ENCODE results near the gene STAP2.
"Not testable (repeated sequence)": the region's sequence is repeated elsewhere in the genome, so short reads cannot be mapped to it uniquely, and the experiment has no call there.

STAP2 gene

DNA sequence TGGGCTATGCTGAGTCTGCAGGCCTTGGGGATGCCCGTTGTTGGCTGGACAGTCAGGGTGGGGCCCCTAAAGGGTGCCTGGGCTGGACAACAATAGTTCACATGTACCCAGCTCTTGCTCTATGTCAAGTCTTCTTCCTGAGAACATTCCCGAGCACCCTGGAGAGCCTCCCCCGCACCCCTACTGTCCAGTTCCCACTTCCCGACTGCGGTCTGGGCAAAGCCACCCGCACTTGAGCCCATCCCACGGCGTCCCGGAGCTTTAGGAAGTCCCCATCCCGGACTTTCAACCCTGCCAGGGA, 3.6 kb upstream of the STAP2 start:
- H3K36me3 ChIP-seq (ENCODE audit: control insufficient read depth, insufficient read depth, low read length) = no peaks in the 10 kb centered on the region; the same call in none of the 2 replicates
- TF ChIP-seq, protein P1, sequence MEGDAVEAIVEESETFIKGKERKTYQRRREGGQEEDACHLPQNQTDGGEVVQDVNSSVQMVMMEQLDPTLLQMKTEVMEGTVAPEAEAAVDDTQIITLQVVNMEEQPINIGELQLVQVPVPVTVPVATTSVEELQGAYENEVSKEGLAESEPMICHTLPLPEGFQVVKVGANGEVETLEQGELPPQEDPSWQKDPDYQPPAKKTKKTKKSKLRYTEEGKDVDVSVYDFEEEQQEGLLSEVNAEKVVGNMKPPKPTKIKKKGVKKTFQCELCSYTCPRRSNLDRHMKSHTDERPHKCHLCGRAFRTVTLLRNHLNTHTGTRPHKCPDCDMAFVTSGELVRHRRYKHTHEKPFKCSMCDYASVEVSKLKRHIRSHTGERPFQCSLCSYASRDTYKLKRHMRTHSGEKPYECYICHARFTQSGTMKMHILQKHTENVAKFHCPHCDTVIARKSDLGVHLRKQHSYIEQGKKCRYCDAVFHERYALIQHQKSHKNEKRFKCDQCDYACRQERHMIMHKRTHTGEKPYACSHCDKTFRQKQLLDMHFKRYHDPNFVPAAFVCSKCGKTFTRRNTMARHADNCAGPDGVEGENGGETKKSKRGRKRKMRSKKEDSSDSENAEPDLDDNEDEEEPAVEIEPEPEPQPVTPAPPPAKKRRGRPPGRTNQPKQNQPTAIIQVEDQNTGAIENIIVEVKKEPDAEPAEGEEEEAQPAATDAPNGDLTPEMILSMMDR (IDR thresholded peaks at IDR 0.05; ENCODE audit: insufficient read depth, low read length, poor library complexity, severe bottlenecking) = no peak
- no peaks in the 10 kb centered on the region for H3K27me3 ChIP-seq (replicated peaks; ENCODE audit: control insufficient read depth, insufficient read depth, low read length)
- no peak for DNase-seq (ENCODE audit: extremely low read depth, insufficient read length)
- peak overlapping the region; percentile 67 for H3K4me3 ChIP-seq (replicated peaks; ENCODE audit: low read depth, low read length)

DNA sequence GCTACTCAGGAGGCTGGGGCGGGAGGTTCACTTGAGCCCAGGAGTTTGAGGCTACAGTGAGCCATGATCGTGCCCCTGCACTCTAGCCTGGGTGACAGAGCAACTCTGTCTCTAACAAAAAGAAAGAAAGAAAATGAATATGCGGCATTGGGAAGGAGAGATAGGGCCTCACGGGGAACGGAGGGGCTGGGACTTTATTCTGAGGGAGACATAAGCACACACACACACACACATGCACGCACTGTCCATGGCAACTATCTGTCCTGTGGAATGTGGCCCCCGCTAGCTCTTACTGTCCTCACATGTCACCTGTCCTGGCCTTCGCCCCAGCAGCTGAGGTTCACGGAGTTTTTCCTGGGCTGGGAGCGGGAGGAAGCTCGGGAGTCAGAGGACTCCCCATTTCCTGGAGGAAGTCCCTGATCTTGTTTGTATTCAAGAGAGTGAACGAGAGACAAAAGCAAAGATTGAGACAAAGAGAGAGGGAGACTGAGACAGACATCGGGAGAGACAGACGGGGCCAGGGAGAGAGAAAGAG, 654 bp downstream of the STAP2 start:
- Histone ChIP-seq H3K27me3 (replicated peaks; ENCODE audit: control insufficient read depth, insufficient read depth, low read length) (no peaks in the 10 kb centered on the region), H3K4me3 (replicated peaks; ENCODE audit: low read depth, low read length) (peak overlapping the region; percentile 61), H3K36me3 (ENCODE audit: control insufficient read depth, insufficient read depth, low read length) (no peaks in the 10 kb centered on the region)
- TF ChIP-seq, protein P1 (IDR thresholded peaks at IDR 0.05; ENCODE audit: insufficient read depth, low read length, poor library complexity, severe bottlenecking) = no peak
- no peak for DNase-seq (ENCODE audit: extremely low read depth, insufficient read length)

DNA sequence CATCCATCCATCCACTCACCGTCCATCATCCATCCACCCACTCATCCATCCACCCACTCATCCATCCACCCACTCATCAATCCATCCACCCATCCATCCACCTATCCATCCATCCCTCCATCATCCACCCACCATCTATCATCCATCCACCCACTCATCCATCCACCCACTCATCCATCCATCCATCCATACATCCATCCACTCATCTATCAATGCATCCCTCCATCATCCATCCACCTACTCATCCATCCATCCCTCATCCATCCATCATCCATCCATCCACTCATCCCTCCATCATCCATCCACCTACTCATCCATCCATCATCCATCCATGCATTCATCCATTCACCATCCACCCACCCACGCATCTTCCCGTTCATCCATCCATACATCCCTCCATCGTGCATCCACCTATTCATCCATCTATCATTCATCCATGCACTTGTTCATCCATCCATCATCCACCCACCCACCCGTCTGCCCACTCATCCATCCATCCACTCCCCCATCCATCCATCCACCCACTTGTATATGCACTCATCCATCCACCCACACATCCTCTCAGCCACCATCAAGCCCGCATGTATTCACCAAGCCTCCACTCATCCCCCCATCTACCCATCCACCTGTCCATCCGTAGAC, 3.6 kb downstream of the STAP2 start:
- Histone ChIP-seq H3K4me3 (replicated peaks; ENCODE audit: low read depth, low read length) (no peak overlapping the region), H3K27me3 (replicated peaks; ENCODE audit: control insufficient read depth, insufficient read depth, low read length) (no peaks in the 10 kb centered on the region), H3K36me3 (ENCODE audit: control insufficient read depth, insufficient read depth, low read length) (no peaks in the 10 kb centered on the region)
- no peak for DNase-seq (ENCODE audit: extremely low read depth, insufficient read length)
- TF ChIP-seq, protein P1 (IDR thresholded peaks at IDR 0.05; ENCODE audit: insufficient read depth, low read length, poor library complexity, severe bottlenecking) = no peak

DNA sequence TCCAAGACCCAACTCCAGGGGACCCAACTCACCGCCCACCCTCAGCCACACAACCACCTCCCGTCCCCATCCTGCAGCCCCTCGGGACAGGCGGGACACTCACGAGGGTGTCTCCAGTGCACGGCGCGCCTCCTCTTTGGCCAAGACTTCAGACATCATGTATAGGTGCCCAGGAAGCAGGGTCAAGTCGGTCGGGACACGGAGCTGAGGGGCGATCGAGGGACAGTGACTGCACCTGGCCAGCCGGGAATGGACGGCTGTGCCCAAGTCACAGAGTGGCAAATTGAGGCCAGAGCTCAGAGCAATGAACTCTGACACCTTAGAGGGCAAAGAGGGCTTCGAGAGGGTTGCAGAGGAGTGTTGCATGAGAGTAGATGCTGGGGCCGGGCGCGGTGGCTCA, 8.8 kb downstream of the STAP2 start:
- TF ChIP-seq, protein P1 (IDR thresholded peaks at IDR 0.05; ENCODE audit: insufficient read depth, low read length, poor library complexity, severe bottlenecking) = no peak
- H3K27me3 ChIP-seq (replicated peaks; ENCODE audit: control insufficient read depth, insufficient read depth, low read length) = no peaks in the 10 kb centered on the region
- H3K36me3 ChIP-seq (ENCODE audit: control insufficient read depth, insufficient read depth, low read length) = no peaks in the 10 kb centered on the region
- no peak overlapping the region for H3K4me3 ChIP-seq (replicated peaks; ENCODE audit: low read depth, low read length)
- DNase-seq (ENCODE audit: extremely low read depth, insufficient read length) = no peak

DNA sequence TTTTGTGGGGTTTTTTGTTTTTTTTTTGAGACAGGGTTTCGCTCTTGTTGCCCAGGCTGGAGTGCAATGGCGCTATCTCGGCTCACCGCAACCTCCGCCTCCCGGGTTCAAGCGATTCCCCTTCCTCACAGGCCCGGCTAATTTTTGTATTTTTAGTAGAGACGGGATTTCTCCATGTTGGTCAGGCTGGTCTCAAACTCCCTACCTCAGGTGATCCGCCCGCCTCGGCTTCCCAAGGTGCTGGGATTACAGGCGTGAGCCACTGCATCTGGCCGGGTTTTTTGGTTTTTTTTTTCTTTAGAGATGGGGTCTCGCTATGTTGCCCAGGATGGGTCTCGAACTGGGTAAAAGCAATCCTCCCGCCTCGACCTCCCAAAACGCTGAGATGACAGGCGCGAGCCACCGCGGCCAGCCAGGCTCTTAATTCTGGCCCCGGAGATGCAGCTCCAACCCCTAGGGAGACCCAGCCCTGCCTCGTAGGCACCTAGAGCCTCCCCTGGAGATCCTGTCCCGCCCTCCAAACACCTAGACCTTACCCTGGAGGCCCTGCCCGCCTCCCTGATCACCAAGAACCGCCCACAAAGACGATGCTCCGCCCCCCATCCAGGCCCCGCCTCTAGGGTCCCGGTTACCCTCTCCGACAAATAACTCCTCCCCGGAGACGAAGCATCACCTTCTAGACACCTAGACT, 9.5 kb downstream of the STAP2 start:
- not testable (repeated sequence) for H3K36me3 ChIP-seq (ENCODE audit: control insufficient read depth, insufficient read depth, low read length); H3K27me3 ChIP-seq (replicated peaks; ENCODE audit: control insufficient read depth, insufficient read depth, low read length)
- DNase-seq (ENCODE audit: extremely low read depth, insufficient read length) = peak; percentile 65
- H3K4me3 ChIP-seq (replicated peaks; ENCODE audit: low read depth, low read length) = peak overlapping the region; percentile 55

DNA sequence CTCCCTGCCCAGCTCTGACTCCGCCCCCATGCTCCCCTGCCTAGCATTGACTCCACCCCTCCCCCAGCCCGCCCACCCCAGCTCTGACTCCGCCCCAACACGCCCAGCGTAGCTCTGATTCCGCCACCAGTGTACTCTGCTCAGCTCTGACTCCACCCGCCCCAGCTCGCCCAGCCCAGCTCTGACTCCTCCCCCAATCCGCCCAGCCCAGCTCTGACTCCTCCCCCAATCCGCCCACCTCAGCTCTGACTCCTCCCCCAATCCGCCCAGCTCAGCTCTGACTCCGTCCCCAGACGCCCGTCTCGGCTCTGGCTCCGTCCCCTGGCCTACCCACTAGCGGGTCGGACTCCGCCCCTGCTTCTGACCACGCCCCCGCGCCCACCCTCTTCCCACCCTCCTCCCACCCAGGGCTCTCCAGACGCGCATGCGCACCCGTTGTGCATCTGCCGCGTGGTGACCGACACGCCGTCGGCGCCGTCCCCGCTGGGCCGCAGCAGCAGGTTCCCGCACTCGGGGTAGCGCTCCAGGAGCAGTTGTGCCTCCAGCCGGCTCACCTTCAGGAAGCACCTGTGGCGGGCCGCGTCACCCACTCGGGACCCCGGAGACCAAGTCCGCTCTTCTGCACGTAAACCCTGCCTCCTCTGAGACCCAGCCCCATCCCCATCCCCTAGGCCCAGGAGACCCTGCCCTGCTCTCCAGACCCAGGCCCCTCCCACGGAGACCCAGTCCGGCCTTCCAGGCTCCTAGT, 10.2 kb downstream of the STAP2 start:
- DNase-seq (ENCODE audit: extremely low read depth, insufficient read length) = peak; percentile 96
- no peaks in the 10 kb centered on the region for H3K36me3 ChIP-seq (ENCODE audit: control insufficient read depth, insufficient read depth, low read length)
- peak overlapping the region; percentile 55 for H3K4me3 ChIP-seq (replicated peaks; ENCODE audit: low read depth, low read length)
- H3K27me3 ChIP-seq (replicated peaks; ENCODE audit: control insufficient read depth, insufficient read depth, low read length) = no peaks in the 10 kb centered on the region
- TF ChIP-seq, protein P1 (IDR thresholded peaks at IDR 0.05; ENCODE audit: insufficient read depth, low read length, poor library complexity, severe bottlenecking) = no peak

Measured in GM06990 (cell line).